ENCODE results near the gene STPG2. TPM values are rescaled to one million over a fixed set of nuclear protein-coding genes. Genes with fewer than 3 reads are reported as not detected.
"Not testable (repeated sequence)": the region's sequence is repeated elsewhere in the genome, so short reads cannot be mapped to it uniquely, and the experiment has no call there.

Gene STPG2
- total RNA-seq, 1 donor from 2014 or later, result 0.15 TPM

GRCh38 chr4:97720869-97721432 lies 422.3 kb downstream of the STPG2 start:
- ATAC-seq (no peak), DNase-seq (no peak)
- intact Hi-C loops (cut with micrococcal nuclease), result no loop called here

DNA sequence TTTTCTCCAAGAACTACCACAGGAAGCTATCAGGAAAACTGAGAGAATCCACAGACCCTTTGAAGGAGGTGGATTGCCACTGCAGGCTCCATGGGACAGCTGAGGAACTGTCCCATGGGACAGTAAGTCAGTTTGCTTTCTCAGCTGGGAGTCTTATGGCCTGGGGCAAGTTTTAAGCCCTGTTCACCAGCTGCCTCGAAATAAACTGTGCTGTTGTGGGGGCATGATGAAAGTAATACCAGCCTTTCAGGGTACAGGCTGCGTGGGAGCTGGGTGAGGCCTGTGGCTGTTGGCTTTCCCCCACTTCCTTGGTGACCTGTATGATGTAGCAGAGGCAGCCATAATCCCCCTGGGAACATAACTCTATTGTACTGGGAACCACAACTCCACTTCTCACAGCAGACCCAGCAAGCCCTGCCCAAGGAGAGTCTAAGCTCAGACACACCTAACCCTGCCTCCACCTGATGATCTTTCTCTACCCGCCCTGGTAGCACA lies 452.1 kb downstream of the STPG2 start:
- ATAC-seq, result no peak
- DNase-seq, result no peak
- intact Hi-C loops (cut with micrococcal nuclease), result no loop called here

GRCh38 chr4:97670703-97671269 lies 472.5 kb downstream of the STPG2 start:
- DNase-seq (no peak), ATAC-seq (no peak)
- intact Hi-C loops (cut with micrococcal nuclease), result no loop called here

DNA sequence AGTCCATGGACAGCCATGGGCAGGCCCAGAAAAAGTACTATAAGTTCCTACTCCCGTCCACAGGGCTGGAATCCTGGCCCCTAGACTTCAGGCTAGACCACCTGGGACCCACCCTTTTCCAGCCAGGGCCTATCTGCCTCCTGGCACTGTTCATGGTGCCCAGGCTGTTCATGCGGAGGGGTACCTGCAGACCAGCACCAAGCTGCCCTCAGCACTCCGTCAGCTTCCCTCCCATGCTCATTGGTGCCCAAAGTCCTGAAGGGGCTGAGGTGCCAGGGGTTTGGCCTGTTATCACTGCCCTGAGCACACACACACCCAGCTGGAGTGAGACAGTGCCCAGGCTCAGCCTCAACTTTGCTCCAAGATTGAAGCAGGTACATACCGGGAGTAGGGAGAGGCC lies 477.7 kb downstream of the STPG2 start:
- DNase-seq (no peak), ATAC-seq (no peak)
- intact Hi-C loops (cut with micrococcal nuclease), result no loop called here

- DNase-seq (no peak), ATAC-seq (no peak)
- intact Hi-C loops (cut with micrococcal nuclease), result no loop called here
Observed at GRCh38 chr4:97664741-97665140, 478.5 kb downstream of the STPG2 start.

DNA sequence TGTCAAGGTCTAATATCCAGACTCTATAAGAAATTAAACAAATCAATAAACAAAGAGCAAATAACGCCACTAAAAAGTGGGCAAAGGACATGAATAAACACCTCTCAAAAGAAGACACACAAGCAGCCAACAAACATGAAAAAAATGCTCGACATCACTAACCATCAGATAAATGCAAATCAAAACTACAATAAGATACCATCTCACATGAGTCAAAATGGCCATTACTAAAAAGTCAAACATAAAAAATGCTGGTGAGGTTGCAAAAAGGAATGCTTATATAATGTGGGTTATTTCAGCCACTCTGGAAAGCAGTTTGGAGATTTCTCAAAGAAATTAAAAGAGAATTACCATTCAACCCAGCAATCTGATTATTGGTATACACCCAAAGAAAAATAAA lies 481.1 kb downstream of the STPG2 start:
- intact Hi-C loops (cut with micrococcal nuclease), result no loop called here
- ATAC-seq, result no peak

DNA sequence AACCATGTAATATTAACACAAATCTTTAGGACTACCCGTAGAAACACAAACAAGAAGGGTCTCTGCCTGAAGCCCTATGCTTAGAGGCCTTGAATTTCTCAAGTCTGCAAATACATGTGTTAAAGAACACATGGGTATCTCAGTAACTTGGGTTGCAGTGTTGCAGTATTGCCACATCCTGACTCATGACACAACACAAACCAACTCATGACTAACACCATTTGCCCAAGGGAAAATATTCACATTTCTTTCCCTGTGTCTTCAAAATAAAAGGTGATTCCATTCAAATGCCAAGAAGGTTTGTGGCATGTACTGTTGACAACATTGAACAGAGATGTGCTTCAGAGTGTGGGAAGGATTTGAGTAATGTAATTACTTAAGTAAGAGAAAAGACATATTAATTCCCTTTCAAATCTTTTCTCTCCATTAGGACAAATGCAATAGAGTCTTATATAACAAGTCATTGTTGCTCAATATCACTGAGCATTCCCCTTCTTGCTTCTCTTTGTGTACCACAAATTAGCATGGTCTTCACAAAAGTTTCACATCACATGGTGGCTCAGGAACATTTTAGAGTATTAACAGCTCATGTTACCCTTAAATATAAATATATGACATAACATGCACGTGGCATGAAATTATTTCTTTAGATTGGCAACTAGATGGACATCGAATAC lies 487.1 kb downstream of the STPG2 start:
- intact Hi-C loops (cut with micrococcal nuclease), result no loop called here
- no peak for DNase-seq
- no peak for ATAC-seq

More for the DNA sequence above, 481.1 kb downstream of the STPG2 start:
- DNase-seq, result no peak

DNA sequence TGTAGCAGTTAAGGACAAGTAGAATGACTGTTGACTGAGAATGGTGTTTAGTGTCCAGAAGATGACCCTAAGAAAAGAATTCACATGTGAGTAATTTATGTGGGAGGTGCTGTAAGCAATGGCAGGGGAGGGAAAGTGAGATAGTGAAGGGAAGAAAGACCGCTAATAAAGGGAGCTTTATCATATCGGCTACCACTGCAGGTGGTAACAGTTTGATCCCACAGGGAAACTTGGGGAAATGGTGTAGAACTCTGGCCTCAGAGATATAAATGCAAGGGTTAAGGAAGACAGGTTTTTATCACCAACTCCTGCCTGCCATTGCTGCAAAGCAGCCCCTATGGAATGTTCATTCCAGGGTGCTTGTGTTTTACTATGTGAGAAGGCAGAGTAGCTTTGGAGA lies 489.6 kb downstream of the STPG2 start:
- intact Hi-C loops (cut with micrococcal nuclease), result no loop called here

GRCh38 chr4:97646997-97647396 lies 496.3 kb downstream of the STPG2 start:
- ATAC-seq (no peak), DNase-seq (peak; percentile 35)
- intact Hi-C loops (cut with micrococcal nuclease), result no loop called here

More for the DNA sequence above, 489.6 kb downstream of the STPG2 start:
- ATAC-seq, result no peak
- no peak for DNase-seq

DNA sequence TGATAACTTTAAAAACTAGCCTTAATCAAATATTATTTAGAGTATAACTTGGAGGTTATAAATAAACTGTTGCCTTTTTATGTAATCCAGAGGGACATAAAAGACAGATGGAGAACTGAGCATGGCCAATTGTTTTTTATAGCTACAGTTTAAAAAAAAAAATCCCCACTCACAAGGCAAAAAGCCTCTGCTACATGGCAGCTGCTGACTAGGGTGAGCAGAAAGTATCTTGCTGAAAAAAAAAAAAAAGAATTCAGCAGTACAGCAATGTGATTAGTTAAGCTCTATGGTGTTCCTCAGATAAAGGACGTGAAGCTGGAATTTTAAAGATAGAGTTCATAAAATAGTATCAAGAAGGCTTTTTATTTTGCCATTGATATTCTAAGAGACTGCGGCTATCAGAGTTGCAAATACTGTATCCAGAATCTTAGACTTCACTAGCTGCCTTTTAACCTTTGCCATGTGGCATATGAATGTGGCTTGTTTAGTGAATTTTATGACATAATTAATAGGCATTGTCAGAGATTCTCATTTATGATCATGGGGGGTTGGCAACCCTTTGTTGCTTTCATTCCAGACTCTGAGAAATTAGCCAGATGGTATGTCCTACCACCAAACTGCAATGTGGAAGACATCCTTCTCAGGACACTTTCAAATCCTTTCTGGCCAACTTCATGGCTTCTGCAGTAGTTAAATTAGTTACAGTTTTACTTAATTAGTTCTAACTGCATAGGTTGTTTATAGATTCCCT lies 498.0 kb downstream of the STPG2 start:
- no peak for ATAC-seq
- intact Hi-C loops (cut with micrococcal nuclease), result no loop called here

DNA sequence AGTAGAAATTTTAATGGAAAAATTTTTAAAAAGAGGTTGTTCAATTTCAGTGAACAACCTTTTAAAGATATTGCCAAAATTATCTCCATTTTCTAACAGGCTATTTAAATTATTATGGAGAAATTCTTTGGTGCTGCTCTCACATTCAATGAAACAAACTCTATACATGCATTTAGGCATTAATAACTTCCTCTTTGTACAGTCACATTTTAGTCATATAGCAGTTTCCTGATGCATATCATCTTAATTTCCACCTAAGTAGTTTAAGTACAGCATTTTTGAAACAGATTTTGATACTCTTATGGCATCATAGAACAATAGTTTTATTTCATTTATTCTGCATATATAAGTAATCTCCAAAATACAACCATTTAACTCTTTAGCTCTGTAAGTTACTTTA lies 500.1 kb downstream of the STPG2 start:
- ATAC-seq, result no peak
- intact Hi-C loops (cut with micrococcal nuclease), result no loop called here
- no peak for DNase-seq

More for the DNA sequence above, 498.0 kb downstream of the STPG2 start:
- no peak for DNase-seq

- ATAC-seq, result no peak
- DNase-seq, result no peak
- intact Hi-C loops (cut with micrococcal nuclease), result no loop called here
Observed at GRCh38 chr4:97639961-97640360, 503.3 kb downstream of the STPG2 start.

DNA sequence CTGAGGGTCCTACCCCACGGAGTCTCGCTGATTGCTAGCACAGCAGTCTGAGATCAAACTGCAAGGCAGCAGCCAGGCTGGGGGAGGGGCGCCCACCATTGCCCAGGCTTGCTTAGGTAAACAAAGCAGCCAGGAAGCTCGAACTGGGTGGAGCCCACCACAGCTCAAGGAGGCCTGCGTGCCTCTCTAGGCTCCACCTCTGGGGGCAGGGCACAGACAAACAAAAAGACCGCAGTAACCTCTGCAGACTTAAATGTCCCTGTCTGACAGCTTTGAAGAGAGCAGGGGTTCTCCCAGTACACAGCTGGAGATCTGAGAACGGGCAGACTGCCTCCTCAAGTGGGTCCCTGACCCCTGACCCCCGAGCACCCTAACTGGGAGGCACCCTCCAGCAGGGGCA lies 509.4 kb downstream of the STPG2 start:
- ATAC-seq; DNase-seq; intact Hi-C loops (cut with micrococcal nuclease): not testable (repeated sequence)

DNA sequence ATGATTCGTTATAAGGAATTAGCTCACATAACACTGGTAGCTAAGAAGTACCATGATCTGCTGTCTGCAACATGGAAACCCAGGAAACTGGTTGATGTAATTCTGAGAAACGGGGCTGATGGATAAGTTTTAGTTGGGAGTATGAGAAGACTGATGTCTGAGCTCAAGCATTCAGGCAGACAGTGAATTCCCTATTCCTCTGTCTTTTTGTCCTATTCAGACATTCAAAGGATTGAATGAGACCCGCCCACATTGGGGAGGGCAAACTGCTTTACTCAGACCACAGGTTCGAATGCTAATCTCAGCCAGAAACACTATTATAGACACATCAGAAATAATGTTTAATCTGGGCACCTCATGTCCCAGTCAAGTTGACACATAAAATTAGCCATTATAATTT lies 515.5 kb downstream of the STPG2 start:
- intact Hi-C loops (cut with micrococcal nuclease), result no loop called here
- no peak for DNase-seq
- ATAC-seq, result no peak

DNA sequence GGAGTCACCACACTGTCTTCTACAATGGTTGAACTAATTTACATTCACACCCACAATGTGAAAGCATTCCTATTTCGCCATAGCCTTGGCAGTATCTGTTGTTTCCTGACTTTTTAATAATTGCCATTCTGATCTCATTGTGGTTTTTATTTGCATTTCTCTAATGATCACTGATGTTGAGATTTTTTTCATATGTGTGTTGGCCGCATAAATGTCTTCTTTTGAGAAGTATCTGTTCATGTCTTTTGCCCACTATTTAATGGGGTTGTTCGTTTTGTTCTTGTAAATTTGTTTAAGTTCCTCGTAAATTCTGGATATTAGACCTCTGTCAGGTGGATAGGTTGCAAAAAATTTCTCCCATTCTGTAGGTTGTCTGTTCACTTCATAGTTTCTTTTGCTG lies 519.1 kb downstream of the STPG2 start:
- ATAC-seq, result no peak
- intact Hi-C loops (cut with micrococcal nuclease), result no loop called here

DNA sequence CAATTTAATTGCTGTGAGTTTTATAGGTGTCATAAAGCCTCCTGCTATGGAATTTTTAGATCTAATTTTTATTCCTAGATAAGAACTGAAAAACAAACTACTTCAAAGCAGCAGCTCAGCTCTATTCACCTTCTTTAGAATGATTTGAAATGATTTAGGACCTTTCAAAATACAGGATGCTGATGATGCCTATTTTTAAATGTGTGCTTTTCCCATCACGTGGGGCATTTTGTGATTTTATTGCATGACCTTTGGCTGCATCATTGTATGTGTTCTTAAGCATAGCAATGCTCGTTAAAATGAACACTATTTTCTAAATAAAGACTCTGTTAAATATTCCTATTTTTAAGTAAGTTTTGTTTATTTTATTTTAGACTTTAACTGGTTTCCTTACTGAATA lies 537.3 kb downstream of the STPG2 start:
- ATAC-seq (no peak), DNase-seq (no peak)
- intact Hi-C loops (cut with micrococcal nuclease), result no loop called here

More for the DNA sequence above, 519.1 kb downstream of the STPG2 start:
- DNase-seq, result no peak

DNA sequence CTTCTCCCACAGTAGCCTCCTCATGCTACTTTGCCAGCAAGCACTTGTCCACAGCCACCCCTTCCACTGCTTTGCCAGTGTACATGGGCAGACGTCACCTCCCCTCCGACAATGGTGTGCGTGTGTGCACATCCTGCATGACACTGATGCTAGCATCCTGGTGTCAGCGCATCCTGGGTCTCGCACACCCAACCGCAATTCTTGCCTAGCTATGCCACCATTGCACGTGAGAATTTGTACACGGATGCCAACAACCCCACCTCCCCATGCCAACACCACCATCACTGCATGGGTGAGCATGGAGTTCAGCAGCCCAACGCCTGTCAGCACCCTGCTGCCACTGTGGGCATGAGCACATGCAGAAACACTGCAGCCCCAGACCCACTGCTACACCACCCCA lies 550.0 kb downstream of the STPG2 start:
- DNase-seq (peak; percentile 10), ATAC-seq (no peak)
- intact Hi-C loops (cut with micrococcal nuclease), result no loop called here

GRCh38 chr4:97590266-97590665 lies 553.0 kb downstream of the STPG2 start:
- ATAC-seq, result no peak
- DNase-seq, result no peak
- intact Hi-C loops (cut with micrococcal nuclease), result no loop called here

- ATAC-seq (no peak), DNase-seq (no peak)
- intact Hi-C loops (cut with micrococcal nuclease), result no loop called here
Observed at GRCh38 chr4:97589481-97590196, 553.6 kb downstream of the STPG2 start.

Data from left ventricle myocardium superior (tissue), 1 donor.